Bronchial epithelial cell (primary cell): ENCODE data around the gene NKX2-3. TPM values are rescaled to one million over a fixed set of nuclear protein-coding genes. Genes with fewer than 3 reads are reported as not detected.

Source experiments
- DNase-seq: peaks from one replicate; pipeline ENCODE4 v3.0.0-alpha.2; 2010; ENCODE audit warnings: low read depth
- FAIRE-seq: peaks from 2 replicates; lab custom pipeline; 2011; peaks lifted over from hg19 to GRCh38; lab: Jason Lieb, UNC
- H3K27me3 ChIP-seq: 2 replicates; pipeline ENCODE4 v1.5.1; 2011; ENCODE audit warnings: low read length; ENCODE audit not compliant: control insufficient read depth, insufficient read depth
- H3K36me3 ChIP-seq: 2 replicates; pipeline ENCODE4 v1.5.1; 2011; ENCODE audit warnings: low read length; ENCODE audit not compliant: control insufficient read depth, insufficient read depth
- H3K4me3 ChIP-seq: 2 replicates; pipeline ENCODE4 v1.5.1; 2011; ENCODE audit warnings: mild to moderate bottlenecking, low read depth, low read length, control low read depth
- total RNA-seq: library from RNA; depleted of rRNA; stranded (reverse); fragments of >200 nt; gene quantifications from 2 replicates; pipeline ENCODE4 v1.2.1, GENCODE V29; 2014
- TF ChIP-seq, protein P1 (sequence below): IDR thresholded peaks from 2 replicates; pipeline ENCODE4 v1.5.1; 2011; ENCODE audit warnings: mild to moderate bottlenecking, moderate library complexity, low read length, control low read depth, inconsistent platforms; ENCODE audit not compliant: insufficient read depth, severe bottlenecking

Gene NKX2-3
- total RNA-seq, 1 donor from 2014 or later, result not detected

DNA sequence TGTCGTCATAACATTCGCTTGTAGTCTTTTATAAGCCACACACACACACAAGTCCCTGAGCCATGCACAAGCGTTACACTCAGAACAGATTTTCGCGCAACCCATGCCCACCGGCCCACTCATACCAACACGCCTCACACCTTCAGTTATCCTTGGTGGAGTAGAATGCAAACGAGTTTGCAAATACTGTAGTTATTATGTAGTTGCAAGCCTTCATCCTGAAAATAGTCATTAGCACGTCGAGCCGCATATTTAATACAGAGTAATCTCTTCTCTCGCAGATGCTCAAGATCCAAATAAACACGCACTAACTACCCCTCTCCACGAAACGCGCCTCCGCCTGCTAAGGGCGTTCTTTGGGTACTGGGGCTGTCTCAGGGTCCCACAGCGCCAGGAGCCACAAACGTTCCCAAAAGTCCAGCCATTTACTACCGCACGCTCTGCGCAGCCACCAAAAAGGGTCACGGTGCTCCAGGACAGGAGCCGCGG lies 1.8 kb downstream of the NKX2-3 start:
- no peaks in the 10 kb centered on the region for H3K36me3 ChIP-seq

DNA sequence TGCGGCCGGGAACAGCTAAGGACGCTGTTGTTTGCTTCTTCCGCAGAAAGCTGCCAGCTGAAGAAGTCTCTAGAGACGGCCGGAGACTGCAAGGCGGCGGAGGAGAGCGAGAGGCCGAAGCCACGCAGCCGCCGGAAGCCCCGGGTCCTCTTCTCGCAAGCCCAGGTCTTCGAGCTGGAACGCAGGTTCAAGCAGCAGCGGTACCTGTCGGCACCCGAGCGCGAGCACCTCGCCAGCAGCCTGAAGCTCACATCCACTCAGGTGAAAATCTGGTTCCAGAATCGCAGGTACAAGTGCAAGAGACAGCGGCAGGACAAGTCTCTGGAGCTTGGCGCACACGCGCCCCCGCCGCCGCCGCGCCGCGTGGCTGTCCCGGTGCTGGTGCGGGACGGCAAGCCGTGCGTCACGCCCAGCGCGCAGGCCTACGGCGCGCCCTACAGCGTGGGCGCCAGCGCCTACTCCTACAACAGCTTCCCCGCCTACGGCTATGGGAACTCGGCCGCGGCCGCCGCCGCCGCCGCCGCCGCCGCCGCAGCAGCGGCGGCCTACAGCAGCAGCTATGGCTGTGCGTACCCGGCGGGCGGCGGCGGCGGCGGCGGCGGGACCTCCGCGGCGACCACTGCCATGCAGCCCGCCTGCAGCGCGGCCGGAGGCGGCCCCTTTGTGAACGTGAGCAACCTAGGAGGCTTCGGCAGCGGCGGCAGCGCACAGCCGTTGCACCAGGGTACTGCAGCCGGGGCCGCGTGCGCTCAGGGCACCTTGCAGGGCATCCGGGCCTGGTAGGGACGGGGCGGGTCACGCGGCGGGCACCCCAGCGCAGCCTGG lies 2.4 kb downstream of the NKX2-3 start:
- peak overlapping the region; percentile 13 for H3K4me3 ChIP-seq
- TF ChIP-seq, protein P1, sequence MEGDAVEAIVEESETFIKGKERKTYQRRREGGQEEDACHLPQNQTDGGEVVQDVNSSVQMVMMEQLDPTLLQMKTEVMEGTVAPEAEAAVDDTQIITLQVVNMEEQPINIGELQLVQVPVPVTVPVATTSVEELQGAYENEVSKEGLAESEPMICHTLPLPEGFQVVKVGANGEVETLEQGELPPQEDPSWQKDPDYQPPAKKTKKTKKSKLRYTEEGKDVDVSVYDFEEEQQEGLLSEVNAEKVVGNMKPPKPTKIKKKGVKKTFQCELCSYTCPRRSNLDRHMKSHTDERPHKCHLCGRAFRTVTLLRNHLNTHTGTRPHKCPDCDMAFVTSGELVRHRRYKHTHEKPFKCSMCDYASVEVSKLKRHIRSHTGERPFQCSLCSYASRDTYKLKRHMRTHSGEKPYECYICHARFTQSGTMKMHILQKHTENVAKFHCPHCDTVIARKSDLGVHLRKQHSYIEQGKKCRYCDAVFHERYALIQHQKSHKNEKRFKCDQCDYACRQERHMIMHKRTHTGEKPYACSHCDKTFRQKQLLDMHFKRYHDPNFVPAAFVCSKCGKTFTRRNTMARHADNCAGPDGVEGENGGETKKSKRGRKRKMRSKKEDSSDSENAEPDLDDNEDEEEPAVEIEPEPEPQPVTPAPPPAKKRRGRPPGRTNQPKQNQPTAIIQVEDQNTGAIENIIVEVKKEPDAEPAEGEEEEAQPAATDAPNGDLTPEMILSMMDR, result no peak
- DNase-seq (peak; percentile 20), FAIRE-seq (no peak)
- no peaks in the 10 kb centered on the region for H3K36me3 ChIP-seq
- peaks cover 81% of the 10 kb centered on the region for H3K27me3 ChIP-seq

More for the DNA sequence above, 1.8 kb downstream of the NKX2-3 start:
- no peak for FAIRE-seq
- TF ChIP-seq, protein P1, result no peak
- no peak overlapping the region for H3K4me3 ChIP-seq
- H3K27me3 ChIP-seq, result peaks cover 83% of the 10 kb centered on the region
- DNase-seq, result no peak

DNA sequence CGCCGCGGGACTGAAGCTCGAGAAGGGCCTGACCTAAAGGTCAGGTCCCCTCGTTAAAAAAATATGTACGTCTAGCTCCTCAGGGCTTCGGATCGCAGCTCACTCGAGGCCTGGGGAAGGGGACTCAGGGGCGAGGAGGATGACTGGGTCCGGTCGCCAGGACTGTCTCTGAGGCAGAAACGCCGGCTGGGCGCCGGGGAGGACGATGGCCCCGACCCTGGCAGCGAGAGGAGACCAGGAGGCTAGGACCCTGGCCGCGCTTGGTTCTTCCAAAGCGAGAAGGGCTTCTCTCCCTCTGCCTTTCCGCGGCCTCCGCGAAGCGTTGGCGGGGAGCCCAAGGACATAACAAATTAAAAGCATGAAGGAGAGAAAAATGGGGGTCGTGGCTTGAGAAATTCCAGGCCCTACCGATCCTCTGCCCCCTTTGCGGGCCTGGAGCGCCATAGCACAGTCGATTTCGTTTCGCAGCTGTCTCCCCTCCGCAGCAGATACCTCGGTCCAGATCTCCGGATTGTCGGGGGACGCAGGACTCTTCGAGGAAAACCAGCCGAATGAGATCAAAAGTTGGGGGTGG lies 3.1 kb downstream of the NKX2-3 start:
- TF ChIP-seq, protein P1, result no peak
- DNase-seq (no peak), FAIRE-seq (no peak)
- Histone ChIP-seq H3K36me3 (no peaks in the 10 kb centered on the region), H3K27me3 (peaks cover 77% of the 10 kb centered on the region), H3K4me3 (no peak overlapping the region)

DNA sequence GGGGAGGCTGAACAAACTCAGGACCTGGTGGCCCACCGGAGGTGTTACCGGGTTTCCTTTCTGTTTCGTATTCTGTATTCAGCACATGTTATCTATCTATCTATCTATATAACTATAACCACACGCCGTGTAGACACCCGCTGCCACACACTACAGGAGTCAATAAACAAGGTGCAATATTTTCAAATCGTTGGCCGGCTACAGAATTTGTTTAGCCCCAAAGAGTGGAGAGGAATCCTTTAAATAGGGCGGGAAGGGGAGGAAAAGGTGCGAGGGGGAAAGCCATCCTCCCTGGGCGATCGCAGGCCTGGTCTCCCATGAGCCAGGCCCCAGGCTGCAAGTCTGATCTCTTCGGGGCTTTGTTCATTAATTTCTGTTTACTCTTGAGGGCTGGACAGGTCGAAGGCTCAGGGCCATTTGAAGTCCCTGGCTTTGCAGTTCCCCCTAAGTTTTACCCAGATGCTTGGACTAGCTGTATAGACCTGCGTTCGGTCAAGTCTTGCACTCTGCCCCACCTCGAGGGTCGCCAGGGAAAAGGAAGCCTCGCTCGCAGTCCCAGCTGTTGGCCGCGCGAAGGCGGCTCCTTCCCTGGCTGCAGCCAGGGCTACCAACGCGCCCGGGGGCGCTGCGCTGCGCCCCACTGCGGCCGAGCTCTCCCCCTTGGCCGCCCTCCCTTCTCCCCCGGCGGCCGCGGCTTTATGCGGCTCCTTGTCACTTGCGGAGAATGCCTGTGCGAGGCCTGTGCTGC lies 3.8 kb downstream of the NKX2-3 start:
- DNase-seq, result no peak
- Histone ChIP-seq H3K36me3 (no peaks in the 10 kb centered on the region), H3K27me3 (peaks cover 77% of the 10 kb centered on the region), H3K4me3 (no peak overlapping the region)
- no peak for FAIRE-seq
- TF ChIP-seq, protein P1, result no peak

DNA sequence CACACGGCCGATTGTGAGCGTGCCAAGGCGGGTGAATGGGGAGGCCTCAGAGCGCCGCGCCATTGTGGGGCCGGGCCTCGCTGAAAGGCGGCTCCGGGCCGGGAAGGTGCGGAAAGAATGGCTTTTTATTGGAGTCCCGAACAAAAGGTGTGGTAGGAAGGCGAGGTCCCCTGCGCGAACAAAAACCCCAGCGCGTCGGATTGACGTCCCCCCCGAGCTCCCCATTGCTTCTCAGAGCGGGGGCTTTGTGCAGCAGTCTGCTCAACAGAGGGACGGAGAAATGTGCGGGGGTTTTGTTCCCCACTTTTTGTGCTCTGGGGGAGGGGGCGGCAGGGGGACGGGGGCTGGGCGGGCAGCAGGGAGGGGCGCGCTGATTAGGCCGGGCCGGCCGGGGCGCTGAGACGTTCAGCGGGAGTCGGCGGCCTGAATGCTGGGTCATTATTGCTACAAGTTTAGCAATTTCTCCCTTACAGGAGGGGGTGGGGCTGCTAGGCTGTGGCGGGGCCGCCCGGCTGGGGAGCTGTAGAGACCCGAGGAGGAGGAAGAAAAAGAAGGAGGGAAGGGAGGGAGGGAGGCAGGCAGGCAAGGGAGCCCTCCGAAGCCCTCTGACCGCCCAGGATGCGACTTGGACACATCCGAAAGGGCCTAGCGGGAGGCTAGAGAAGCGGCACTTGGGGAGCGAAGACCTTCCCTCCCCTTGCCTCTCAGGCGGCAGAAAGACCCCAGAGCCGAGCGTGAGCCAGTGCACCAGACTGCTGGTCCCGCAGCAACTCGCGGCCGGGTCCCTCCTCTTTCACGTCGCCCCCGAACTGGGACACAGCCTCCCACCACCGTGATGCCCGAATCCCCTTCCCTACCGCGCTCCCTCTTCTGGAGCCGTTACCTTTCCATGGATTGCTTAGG lies 4.6 kb downstream of the NKX2-3 start:
- DNase-seq (no peak), FAIRE-seq (no peak)
- H3K4me3 ChIP-seq, result no peak overlapping the region
- no peaks in the 10 kb centered on the region for H3K36me3 ChIP-seq
- TF ChIP-seq, protein P1, result no peak
- peaks cover 71% of the 10 kb centered on the region for H3K27me3 ChIP-seq
